A549 (cell line): ENCODE measurements around the gene GSKIP.

ENCODE experiments used
- POLR2A ChIP-seq: IDR thresholded peaks from 2 replicates; pipeline ENCODE4 v1.6.1; 2012; ENCODE audit warnings: mild to moderate bottlenecking, low read length
- TF ChIP-seq, protein P1 (sequence below): fragments of >200 bp; sonication (Bioruptor Twin); formaldehyde crosslinking; IDR thresholded peaks from 3 replicates; pipeline ENCODE4 v1.5.1; 2016

DNA sequence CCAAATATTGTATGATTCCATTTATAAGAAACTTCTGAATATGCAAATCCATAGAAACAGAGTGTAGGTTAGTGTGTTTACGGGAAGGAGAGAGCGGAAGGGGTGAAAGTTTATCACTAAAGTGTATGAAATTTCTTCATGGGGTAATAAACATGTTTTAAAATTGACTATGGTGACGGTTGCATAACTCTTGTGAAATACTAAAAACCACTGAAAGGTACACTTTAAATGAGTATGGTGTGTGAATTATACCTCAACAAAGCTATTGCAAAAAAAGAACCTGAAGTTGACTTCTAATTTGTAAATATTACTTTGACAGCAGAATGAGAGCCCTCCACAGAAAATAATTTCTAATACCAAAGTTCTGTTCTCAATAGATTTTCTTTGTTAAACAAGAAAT is 47.2 kb upstream of the GSKIP start:
- TF ChIP-seq, protein P1, sequence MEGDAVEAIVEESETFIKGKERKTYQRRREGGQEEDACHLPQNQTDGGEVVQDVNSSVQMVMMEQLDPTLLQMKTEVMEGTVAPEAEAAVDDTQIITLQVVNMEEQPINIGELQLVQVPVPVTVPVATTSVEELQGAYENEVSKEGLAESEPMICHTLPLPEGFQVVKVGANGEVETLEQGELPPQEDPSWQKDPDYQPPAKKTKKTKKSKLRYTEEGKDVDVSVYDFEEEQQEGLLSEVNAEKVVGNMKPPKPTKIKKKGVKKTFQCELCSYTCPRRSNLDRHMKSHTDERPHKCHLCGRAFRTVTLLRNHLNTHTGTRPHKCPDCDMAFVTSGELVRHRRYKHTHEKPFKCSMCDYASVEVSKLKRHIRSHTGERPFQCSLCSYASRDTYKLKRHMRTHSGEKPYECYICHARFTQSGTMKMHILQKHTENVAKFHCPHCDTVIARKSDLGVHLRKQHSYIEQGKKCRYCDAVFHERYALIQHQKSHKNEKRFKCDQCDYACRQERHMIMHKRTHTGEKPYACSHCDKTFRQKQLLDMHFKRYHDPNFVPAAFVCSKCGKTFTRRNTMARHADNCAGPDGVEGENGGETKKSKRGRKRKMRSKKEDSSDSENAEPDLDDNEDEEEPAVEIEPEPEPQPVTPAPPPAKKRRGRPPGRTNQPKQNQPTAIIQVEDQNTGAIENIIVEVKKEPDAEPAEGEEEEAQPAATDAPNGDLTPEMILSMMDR = no peak
- TF ChIP-seq POLR2A = no peak
